ENCODE data around the gene FANCC.

FANCC gene

GRCh38 chr9:95067897-95068296 lies 249.6 kb downstream of the FANCC start:
- Mint-ChIP-seq H3K4me1 (ENCODE audit: low read depth) (no peaks in the 10 kb centered on the region), H3K27me3 (no peaks in the 10 kb centered on the region), H3K4me3 (no peak overlapping the region), H3K9me3 (no peaks in the 10 kb centered on the region), H3K27ac (no peak overlapping the region), H3K36me3 (ENCODE audit: low read depth) (peaks cover 3% of the 10 kb centered on the region)

- Mint-ChIP-seq H3K4me3 (no peak overlapping the region), H3K27me3 (no peaks in the 10 kb centered on the region), H3K27ac (no peak overlapping the region), H3K36me3 (ENCODE audit: low read depth) (peaks cover 3% of the 10 kb centered on the region), H3K4me1 (ENCODE audit: low read depth) (peaks cover under 1% of the 10 kb centered on the region), H3K9me3 (no peaks in the 10 kb centered on the region)
Measured at GRCh38 chr9:95067057-95067456, 250.5 kb downstream of the FANCC start.

GRCh38 chr9:95065224-95065623 lies 252.3 kb downstream of the FANCC start:
- Mint-ChIP-seq H3K36me3 (ENCODE audit: low read depth) (peaks cover 3% of the 10 kb centered on the region), H3K27me3 (no peaks in the 10 kb centered on the region), H3K4me1 (ENCODE audit: low read depth) (peaks cover 4% of the 10 kb centered on the region), H3K4me3 (no peak overlapping the region), H3K27ac (no peak overlapping the region), H3K9me3 (no peaks in the 10 kb centered on the region)

- Mint-ChIP-seq H3K27me3 (no peaks in the 10 kb centered on the region), H3K36me3 (ENCODE audit: low read depth) (peaks cover 3% of the 10 kb centered on the region), H3K27ac (no peak overlapping the region), H3K4me3 (no peak overlapping the region), H3K9me3 (no peaks in the 10 kb centered on the region), H3K4me1 (ENCODE audit: low read depth) (peaks cover 4% of the 10 kb centered on the region)
Measured at GRCh38 chr9:95063300-95063699, 254.2 kb downstream of the FANCC start.

- Mint-ChIP-seq H3K4me3 (no peak overlapping the region), H3K27ac (no peak overlapping the region), H3K4me1 (ENCODE audit: low read depth) (peaks cover 4% of the 10 kb centered on the region), H3K27me3 (no peaks in the 10 kb centered on the region), H3K9me3 (no peaks in the 10 kb centered on the region), H3K36me3 (ENCODE audit: low read depth) (peaks cover 3% of the 10 kb centered on the region)
Measured at GRCh38 chr9:95062596-95063065, 254.9 kb downstream of the FANCC start.

- H3K36me3 Mint-ChIP-seq (ENCODE audit: low read depth), result peaks cover 3% of the 10 kb centered on the region
- H3K27me3 Mint-ChIP-seq, result no peaks in the 10 kb centered on the region
- H3K9me3 Mint-ChIP-seq, result no peaks in the 10 kb centered on the region
- H3K4me3 Mint-ChIP-seq, result no peak overlapping the region
- H3K4me1 Mint-ChIP-seq (ENCODE audit: low read depth), result peaks cover 4% of the 10 kb centered on the region
- no peak overlapping the region for H3K27ac Mint-ChIP-seq
Measured at GRCh38 chr9:95061916-95062595, 255.5 kb downstream of the FANCC start.

GRCh38 chr9:95060916-95061315 lies 256.6 kb downstream of the FANCC start:
- H3K27me3 Mint-ChIP-seq, result no peaks in the 10 kb centered on the region
- no peak overlapping the region for H3K4me3 Mint-ChIP-seq
- H3K9me3 Mint-ChIP-seq, result no peaks in the 10 kb centered on the region
- H3K27ac Mint-ChIP-seq, result no peak overlapping the region
- H3K4me1 Mint-ChIP-seq (ENCODE audit: low read depth), result peaks cover 4% of the 10 kb centered on the region
- peaks cover 3% of the 10 kb centered on the region for H3K36me3 Mint-ChIP-seq (ENCODE audit: low read depth)

GRCh38 chr9:95060234-95060633 lies 257.3 kb downstream of the FANCC start:
- no peaks in the 10 kb centered on the region for H3K9me3 Mint-ChIP-seq
- no peaks in the 10 kb centered on the region for H3K27me3 Mint-ChIP-seq
- H3K36me3 Mint-ChIP-seq (ENCODE audit: low read depth), result peaks cover 3% of the 10 kb centered on the region
- H3K4me3 Mint-ChIP-seq, result no peak overlapping the region
- H3K27ac Mint-ChIP-seq, result no peak overlapping the region
- H3K4me1 Mint-ChIP-seq (ENCODE audit: low read depth), result peaks cover 4% of the 10 kb centered on the region

- Mint-ChIP-seq H3K9me3 (no peaks in the 10 kb centered on the region), H3K27ac (no peak overlapping the region), H3K4me1 (ENCODE audit: low read depth) (peaks cover 4% of the 10 kb centered on the region), H3K36me3 (ENCODE audit: low read depth) (peaks cover 3% of the 10 kb centered on the region), H3K27me3 (no peaks in the 10 kb centered on the region), H3K4me3 (no peak overlapping the region)
Measured at GRCh38 chr9:95058795-95059386, 258.6 kb downstream of the FANCC start.

- Mint-ChIP-seq H3K4me1 (ENCODE audit: low read depth) (peaks cover 4% of the 10 kb centered on the region), H3K36me3 (ENCODE audit: low read depth) (no peaks in the 10 kb centered on the region), H3K27ac (no peak overlapping the region), H3K27me3 (no peaks in the 10 kb centered on the region), H3K9me3 (no peaks in the 10 kb centered on the region), H3K4me3 (no peak overlapping the region)
Measured at GRCh38 chr9:95058121-95058785, 259.3 kb downstream of the FANCC start.

- H3K4me1 Mint-ChIP-seq (ENCODE audit: low read depth), result peaks cover 4% of the 10 kb centered on the region
- H3K4me3 Mint-ChIP-seq, result no peak overlapping the region
- H3K9me3 Mint-ChIP-seq, result no peaks in the 10 kb centered on the region
- H3K36me3 Mint-ChIP-seq (ENCODE audit: low read depth), result no peaks in the 10 kb centered on the region
- H3K27me3 Mint-ChIP-seq, result no peaks in the 10 kb centered on the region
- H3K27ac Mint-ChIP-seq, result no peak overlapping the region
Measured at GRCh38 chr9:95057101-95057500, 260.4 kb downstream of the FANCC start.

GRCh38 chr9:95055851-95056551 lies 261.5 kb downstream of the FANCC start:
- Mint-ChIP-seq H3K27ac (no peak overlapping the region), H3K27me3 (no peaks in the 10 kb centered on the region), H3K4me1 (ENCODE audit: low read depth) (no peaks in the 10 kb centered on the region), H3K4me3 (no peak overlapping the region), H3K36me3 (ENCODE audit: low read depth) (no peaks in the 10 kb centered on the region), H3K9me3 (no peaks in the 10 kb centered on the region)

- peaks cover 3% of the 10 kb centered on the region for H3K27me3 Mint-ChIP-seq
- H3K4me3 Mint-ChIP-seq, result no peak overlapping the region
- no peaks in the 10 kb centered on the region for H3K36me3 Mint-ChIP-seq (ENCODE audit: low read depth)
- no peaks in the 10 kb centered on the region for H3K4me1 Mint-ChIP-seq (ENCODE audit: low read depth)
- H3K9me3 Mint-ChIP-seq, result no peaks in the 10 kb centered on the region
- no peak overlapping the region for H3K27ac Mint-ChIP-seq
Measured at GRCh38 chr9:95055334-95055850, 262.1 kb downstream of the FANCC start.

- Mint-ChIP-seq H3K36me3 (ENCODE audit: low read depth) (no peaks in the 10 kb centered on the region), H3K4me1 (ENCODE audit: low read depth) (peaks cover 3% of the 10 kb centered on the region), H3K4me3 (no peak overlapping the region), H3K27ac (no peak overlapping the region), H3K9me3 (no peaks in the 10 kb centered on the region), H3K27me3 (peaks cover 16% of the 10 kb centered on the region)
Measured at GRCh38 chr9:95053611-95054570, 263.6 kb downstream of the FANCC start.
